Mononuclear cell (primary cell): ENCODE data around the gene CCDC167. TPM values are rescaled to one million over a fixed set of nuclear protein-coding genes. Genes with fewer than 3 reads are reported as not detected.

ENCODE experiments used
- total RNA-seq: library from RNA; depleted of rRNA; stranded (reverse); fragments of >200 nt; gene quantifications from one replicate; pipeline ENCODE4 v1.2.3, GENCODE V29; 2012

Gene CCDC167
- total RNA-seq, 1 donor = 4.2 TPM

Other genes with a start within 250 kb of the CCDC167 start
- 5.9 TPM for gene TBC1D22B, start 242.1 kb downstream of the CCDC167 start, total RNA-seq
- 1.6 TPM for gene TMEM217, start 241.7 kb downstream of the CCDC167 start, total RNA-seq
- gene RNF8, start 145.9 kb downstream of the CCDC167 start, total RNA-seq = 8.8 TPM
- 40.9 TPM for gene CMTR1, start 66.7 kb downstream of the CCDC167 start, total RNA-seq
- gene MDGA1, start 198.0 kb upstream of the CCDC167 start, total RNA-seq = 4.1 TPM